ENCODE measurements around the gene FILIP1L.

The FILIP1L gene

GRCh38 chr3:99867594-99868310, 246.5 kb downstream of the FILIP1L start:
- DNase-seq (ENCODE audit: low read depth) = no peak

GRCh38 chr3:99866261-99866761, 248.0 kb downstream of the FILIP1L start:
- DNase-seq (ENCODE audit: low read depth) = no peak

- no peak for DNase-seq (ENCODE audit: low read depth)
These were observed 249.0 kb downstream of the FILIP1L start for GRCh38 chr3:99865321-99865720.

- no peak for DNase-seq (ENCODE audit: low read depth)
These were observed 250.0 kb downstream of the FILIP1L start for GRCh38 chr3:99864289-99864688.

- no peak for DNase-seq (ENCODE audit: low read depth)
These were observed 250.7 kb downstream of the FILIP1L start for GRCh38 chr3:99863588-99863987.

- no peak for DNase-seq (ENCODE audit: low read depth)
These were observed 251.3 kb downstream of the FILIP1L start for GRCh38 chr3:99863002-99863401.

- no peak for DNase-seq (ENCODE audit: low read depth)
These were observed 252.1 kb downstream of the FILIP1L start for GRCh38 chr3:99862208-99862607.

GRCh38 chr3:99861216-99861615, 253.1 kb downstream of the FILIP1L start:
- DNase-seq (ENCODE audit: low read depth) = no peak

GRCh38 chr3:99859825-99860224, 254.5 kb downstream of the FILIP1L start:
- no peak for DNase-seq (ENCODE audit: low read depth)

GRCh38 chr3:99858469-99858868, 255.8 kb downstream of the FILIP1L start:
- no peak for DNase-seq (ENCODE audit: low read depth)

- DNase-seq (ENCODE audit: low read depth) = no peak
These were observed 257.0 kb downstream of the FILIP1L start for GRCh38 chr3:99857278-99857677.

- no peak for DNase-seq (ENCODE audit: low read depth)
These were observed 257.7 kb downstream of the FILIP1L start for GRCh38 chr3:99856437-99857220.

- DNase-seq (ENCODE audit: low read depth) = no peak
These were observed 258.4 kb downstream of the FILIP1L start for GRCh38 chr3:99855900-99856299.

GRCh38 chr3:99854756-99855298, 259.5 kb downstream of the FILIP1L start:
- DNase-seq (ENCODE audit: low read depth) = no peak

- DNase-seq (ENCODE audit: low read depth) = no peak
These were observed 261.4 kb downstream of the FILIP1L start for GRCh38 chr3:99852851-99853250.

GRCh38 chr3:99851955-99852354, 262.3 kb downstream of the FILIP1L start:
- DNase-seq (ENCODE audit: low read depth) = no peak

- no peak for DNase-seq (ENCODE audit: low read depth)
These were observed 263.7 kb downstream of the FILIP1L start for GRCh38 chr3:99850608-99851007.

GRCh38 chr3:99848433-99848832, 265.9 kb downstream of the FILIP1L start:
- DNase-seq (ENCODE audit: low read depth) = no peak

- no peak for DNase-seq (ENCODE audit: low read depth)
These were observed 267.7 kb downstream of the FILIP1L start for GRCh38 chr3:99846477-99847160.

GRCh38 chr3:99845999-99846398, 268.3 kb downstream of the FILIP1L start:
- no peak for DNase-seq (ENCODE audit: low read depth)

GRCh38 chr3:99845331-99845730, 269.0 kb downstream of the FILIP1L start:
- DNase-seq (ENCODE audit: low read depth) = no peak

- no peak for DNase-seq (ENCODE audit: low read depth)
These were observed 270.6 kb downstream of the FILIP1L start for GRCh38 chr3:99843590-99844258.

All from T follicular helper cell (primary cell).